Epidermal melanocyte (primary cell): ENCODE results near the gene PTPRO.
A peak's percentile ranks its signal among the peaks of the same experiment; 100 is the strongest.

Experiments
- DNase-seq: peaks from one replicate; pipeline ENCODE4 v3.0.0; 2011; ENCODE audit warnings: low spot score; ENCODE audit not compliant: insufficient read length

PTPRO gene

DNA sequence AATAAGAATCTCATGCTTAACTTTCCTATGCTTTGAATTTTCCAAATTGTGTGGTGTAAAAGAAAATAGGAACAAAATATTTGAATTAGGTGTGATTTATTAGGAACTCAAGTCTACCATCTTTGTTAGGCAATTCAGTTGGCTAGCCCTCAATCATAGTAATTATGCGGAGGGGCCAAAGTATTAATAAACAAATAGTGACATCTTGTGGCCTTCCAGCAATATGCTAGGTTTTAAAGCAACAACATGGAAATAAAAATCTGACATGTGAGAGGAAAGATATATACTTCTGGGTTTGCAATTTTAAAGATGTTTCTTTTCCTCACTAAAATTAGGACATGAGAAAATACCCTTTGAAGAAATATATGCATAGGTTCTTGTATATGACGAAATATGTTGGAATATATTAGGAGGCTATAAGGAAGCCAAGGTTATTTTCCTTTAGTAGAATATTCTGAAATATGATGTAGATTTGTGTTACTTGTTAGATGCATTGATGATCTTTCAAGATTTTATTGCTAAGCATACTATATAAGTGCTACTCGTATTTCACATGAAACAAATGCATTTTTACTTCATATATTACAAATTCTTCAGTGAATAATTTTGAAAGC lies 200.4 kb downstream of the PTPRO start:
- peak; percentile 29 for DNase-seq

DNA sequence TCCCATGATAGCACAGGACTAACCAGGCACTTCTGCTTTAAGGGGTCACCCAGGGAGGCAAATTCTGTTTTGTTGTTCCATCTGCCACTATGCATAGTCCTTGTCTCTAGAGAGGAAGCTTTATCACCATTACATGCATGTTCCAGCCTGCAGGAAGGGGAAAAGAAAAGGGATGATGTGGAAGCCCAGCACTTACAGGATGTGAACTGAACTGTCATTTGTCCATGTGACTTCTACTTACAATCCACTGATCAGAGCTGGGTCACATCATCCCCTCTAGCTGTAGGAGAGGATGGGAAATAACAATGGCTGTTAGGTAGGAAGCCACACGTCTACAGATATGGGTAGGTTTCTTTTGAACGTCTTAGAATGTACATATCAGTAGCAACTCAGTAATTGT lies 203.1 kb downstream of the PTPRO start:
- DNase-seq, result no peak

DNA sequence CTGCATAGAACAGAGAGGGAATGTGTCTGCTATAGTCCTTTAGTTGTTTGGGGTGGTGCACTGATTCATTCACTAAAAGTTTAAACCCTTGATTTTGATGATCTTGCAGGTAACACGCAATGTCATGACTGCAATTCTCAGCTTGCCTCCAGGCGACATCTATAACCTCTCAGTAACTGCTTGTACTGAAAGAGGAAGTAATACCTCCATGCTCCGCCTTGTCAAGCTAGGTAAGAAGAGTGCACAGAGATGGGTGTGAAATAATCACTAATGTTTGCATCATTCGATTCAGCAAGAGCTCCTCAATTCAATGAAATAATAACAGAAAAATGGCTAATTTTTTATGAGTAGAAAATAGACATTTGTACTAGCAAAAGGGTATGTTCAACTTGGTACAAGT lies 203.7 kb downstream of the PTPRO start:
- no peak for DNase-seq

DNA sequence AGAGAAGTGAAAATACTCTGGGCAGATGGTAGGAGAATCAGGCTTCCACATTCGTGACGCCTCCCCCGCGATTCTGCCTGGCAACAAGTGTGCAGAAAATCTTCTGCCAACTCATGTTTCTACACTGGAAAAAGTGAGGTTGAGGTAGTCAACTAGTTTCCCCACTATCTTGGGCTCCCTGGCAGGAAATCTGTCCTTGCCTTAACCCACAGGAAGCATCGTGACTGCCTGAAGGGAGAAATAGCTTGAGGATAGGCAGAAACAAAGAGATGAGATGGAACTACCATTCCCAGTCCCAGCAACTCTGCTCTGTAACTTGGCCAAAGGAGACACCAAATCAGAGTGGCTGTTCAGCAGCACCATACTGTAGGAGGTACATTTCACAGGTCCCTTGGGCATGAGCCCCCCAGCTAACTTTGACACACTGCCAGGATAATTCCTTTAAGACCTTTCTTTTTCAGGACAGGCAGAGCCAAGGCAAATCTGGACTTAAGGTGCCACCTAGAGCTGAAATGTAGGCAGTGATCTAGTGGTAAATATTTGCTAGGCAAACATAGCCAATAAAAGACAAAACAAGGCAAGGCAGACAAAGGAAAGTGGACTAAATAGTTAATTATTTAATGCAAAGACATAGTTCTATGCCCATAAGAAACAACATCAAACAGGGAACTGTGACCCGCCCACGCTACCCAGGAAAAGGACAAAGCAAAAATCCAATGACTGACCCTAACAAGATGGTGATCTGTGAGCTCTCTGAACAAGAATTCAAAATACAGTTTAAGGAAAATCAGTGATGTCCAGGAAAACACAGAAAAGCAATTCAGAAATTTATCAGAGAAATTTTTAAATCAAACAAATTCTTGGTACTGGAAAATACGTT lies 205.1 kb downstream of the PTPRO start:
- no peak for DNase-seq

DNA sequence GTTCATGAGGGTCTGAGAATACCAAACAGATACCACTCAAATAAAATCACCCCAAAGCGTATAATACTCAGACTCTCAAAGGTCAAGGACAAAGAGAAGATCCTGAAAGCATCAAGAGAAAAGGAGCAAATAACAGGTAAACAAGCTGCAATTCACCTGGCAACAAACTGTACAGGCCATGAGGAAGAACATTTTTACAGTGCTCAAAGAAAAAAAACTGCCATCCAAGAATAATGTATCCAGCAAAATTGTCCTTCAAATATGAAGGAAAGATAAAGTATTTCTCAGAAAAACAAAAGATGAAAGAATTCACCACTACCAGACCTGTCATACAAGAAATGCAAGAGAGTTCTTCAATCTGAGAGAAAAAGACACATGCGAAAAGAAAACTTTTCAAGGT lies 206.4 kb downstream of the PTPRO start:
- DNase-seq, result no peak

DNA sequence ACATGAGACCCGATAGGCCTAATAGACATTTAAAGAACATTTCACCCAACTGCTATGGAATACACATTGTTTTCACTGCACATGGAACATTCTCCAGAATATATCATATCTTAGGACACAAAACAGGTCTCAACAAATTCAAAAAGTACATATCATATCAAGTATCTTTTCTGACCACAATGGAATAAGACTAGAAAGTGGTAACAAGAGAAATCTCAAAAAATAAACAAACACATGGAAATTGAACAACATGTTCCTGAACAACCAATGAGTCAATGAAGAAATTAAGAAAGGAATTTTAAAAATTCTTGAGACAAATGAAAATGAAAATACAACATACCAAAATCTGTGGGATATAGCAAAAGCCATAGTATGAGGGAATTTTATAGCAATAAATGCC lies 208.1 kb downstream of the PTPRO start:
- no peak for DNase-seq

DNA sequence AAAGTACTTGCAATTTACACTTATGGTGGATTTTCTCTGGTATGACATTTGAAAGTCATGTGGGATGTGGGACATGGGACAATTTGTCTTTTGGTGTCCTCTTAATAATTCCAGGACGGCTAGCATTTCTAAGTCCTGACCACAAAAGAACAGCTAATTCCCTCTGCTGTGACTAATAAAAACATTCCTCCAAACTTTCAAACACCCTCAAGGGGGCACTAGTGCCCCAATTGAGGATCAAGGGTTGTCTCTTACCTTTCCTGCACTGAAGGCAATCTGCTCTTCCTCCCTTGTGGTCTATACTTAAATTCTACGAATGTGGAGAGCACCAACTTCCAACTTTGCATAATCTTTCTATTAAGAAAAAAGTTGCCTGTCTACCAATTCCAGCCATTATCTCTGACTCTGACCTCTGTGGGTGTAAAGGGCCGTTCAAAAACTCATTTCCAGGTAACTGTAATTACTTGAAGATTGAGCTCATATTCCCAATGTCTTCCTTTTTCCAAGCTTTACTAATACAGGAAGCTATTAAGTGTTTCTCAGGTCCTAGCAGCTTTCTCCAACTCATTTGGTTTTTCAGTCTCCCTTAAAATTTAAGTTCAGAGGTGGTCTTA lies 210.2 kb downstream of the PTPRO start:
- peak; percentile 23 for DNase-seq

DNA sequence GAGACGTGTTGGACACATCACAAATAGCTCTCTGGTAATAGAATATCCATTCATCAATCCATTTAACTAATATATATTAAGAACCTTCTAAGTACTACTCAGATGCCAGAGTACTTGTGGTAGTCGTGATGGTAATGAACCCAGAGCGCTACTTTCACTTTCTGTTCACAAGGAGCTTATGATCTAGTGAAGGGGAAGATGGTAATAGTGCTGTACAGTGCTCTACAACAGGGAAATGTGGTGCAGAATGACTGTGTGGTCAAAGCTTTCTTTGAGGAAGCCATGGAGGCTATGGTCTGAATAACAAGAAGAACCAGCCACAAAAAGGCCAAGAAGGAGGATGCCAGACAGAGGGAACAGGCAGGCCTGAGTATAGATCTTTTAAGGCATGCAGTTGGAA lies 212.0 kb downstream of the PTPRO start:
- no peak for DNase-seq

DNA sequence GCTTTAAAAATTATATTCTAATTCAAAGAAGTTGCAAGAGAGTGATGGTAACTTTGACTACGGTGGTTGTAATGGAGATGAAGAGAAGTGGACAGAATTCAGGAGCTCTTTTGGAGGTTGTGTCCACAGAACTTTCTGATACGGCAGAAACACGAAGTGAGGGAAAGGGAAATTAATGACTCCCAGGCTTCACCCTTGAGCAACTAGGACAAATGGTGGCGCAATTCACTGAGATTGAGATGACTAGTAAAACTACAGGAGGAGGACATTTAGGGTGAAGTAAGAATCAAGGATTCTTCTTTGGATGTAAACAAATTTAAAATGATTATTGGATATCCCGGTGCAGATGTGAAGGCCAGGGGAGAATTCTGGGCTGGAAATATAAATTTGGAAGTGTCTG lies 212.6 kb downstream of the PTPRO start:
- DNase-seq, result no peak

DNA sequence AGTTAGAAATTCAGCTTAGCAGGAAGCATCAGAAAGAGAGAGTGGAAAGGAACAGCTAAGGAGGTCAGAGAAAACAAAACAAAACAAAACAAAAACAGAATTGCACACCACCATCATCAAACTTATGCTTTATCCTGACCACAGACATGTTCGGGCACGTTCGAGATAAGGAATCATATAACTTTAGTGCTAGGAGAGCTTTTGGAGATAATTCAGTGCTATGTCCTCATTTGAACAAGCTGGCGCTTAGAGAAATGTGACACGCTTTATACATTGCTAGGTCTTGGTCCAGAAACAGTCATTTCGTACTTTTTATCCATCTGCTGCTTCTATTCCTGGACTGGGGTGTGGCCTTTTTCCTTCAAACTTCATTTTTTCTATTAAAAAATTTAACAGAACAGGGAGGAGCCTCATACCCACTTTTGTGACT lies 213.1 kb downstream of the PTPRO start:
- DNase-seq, result no peak

DNA sequence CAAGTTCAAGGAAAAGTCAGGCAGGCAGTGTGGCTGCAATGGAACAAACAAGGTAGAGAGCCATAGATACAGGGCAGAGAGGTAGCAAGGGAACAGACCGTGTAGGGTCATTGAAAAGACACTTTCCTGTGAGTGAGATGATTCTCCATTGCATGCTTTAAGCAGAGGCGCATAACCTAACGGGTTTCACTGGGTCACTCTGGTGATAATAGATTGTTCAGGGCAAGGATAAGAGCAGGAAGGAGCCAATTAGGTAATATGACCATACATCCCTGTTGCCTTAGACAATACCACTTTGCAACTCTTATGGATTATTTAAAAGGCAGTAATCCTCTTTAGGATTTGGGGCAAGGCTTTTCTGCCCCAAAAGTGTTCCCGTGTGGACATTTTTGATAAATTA lies 214.1 kb downstream of the PTPRO start:
- DNase-seq, result no peak

DNA sequence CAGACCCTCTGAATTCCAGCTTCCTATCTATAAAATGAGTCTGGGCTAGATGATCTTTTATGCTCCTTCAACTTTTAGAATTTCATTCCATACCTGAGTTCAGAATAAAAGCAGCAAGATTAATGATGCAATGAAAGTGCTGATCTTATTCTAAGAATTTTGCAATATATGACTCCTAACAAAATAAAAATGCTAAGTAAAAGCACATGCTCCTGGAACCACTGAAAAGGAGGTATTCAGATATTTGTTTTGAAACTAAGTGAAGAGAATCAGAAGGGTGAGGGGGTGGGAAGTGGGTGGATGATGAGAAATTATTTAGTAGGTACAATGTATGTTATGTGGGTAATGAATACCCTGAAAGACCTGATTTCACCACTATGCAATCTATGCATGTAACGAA lies 216.6 kb downstream of the PTPRO start:
- no peak for DNase-seq

DNA sequence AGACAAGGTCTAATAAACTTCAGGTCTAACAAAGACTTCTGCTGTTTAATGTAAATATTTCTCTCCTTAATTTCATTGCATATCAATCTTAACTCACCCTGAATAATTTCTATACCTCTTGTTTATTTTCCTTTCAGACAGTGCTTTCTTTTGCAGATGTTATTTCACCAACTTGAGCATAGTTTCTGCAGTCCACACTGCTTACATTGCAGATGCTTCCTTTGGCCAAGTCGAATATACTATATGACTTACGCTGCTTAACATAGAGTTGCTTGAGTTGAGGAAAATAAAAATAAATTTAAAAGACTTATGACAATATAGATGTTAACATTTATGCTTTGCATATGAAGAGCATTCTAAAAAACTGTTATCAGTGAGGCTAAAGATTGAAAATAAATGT lies 217.7 kb downstream of the PTPRO start:
- DNase-seq, result no peak

DNA sequence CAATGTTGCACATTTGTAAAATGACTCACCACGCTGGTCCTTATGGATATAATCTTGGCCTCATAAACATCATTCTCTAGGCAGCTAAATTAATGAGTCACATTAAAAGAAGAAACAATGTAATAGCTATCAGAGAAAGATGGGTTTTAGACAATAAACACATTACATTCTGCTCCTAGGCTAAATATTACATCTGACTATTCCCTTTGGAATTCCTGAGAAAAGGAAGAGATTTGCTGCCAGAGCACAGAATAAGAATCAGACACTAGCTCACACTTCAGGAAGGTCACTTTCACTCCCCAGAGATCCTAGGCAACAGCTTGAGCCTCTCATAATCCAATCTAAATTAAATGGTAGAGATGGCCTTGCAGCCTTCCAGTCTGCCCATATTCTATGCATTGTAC lies 218.2 kb downstream of the PTPRO start:
- DNase-seq, result no peak

DNA sequence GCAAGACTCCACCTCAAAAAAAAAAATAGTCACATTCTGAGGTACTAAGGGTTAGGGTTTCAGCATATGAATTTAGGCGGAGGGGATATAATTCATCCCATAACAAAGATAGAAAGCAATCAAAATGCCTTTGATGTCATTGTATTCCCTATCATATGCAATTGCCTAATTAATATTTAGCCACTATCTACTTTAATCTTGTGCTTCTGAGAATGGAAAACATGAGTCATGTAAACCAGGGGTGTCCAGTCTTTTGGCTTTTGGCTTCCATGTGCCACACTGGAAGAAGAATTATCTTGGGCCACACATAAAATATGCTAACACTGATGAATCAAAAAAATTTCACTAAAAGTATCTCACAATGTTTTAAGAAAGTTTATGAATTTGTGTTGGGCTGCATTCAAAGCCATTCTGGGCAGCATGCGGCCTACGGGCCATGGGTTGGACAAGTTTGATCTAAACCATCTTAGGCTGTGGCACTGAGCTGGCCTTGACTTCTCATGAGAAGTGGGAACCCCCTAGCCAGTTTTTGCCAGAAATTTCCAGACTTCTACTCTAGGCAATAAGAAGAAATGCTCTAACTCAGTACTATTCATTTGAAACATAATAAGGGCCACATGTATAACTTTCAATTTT lies 219.8 kb downstream of the PTPRO start:
- DNase-seq, result no peak

DNA sequence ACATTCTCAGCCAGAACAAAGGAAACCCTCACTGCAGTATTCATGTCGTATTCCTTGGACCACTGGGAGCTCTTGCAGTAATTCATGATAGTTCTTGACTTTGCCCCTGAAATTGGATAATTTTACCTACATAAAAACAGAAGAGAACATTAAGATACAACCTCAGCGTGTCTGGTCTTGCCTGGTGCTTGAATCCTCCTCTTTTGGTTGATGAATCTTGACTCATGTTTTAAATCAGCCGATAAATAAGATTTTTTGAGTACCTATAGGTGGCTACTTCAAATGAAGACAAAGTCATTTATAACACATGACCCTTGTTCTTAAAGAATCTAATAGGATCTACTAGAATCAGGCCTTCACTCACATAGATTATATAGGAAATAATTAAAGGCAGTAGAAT lies 221.0 kb downstream of the PTPRO start:
- no peak for DNase-seq

DNA sequence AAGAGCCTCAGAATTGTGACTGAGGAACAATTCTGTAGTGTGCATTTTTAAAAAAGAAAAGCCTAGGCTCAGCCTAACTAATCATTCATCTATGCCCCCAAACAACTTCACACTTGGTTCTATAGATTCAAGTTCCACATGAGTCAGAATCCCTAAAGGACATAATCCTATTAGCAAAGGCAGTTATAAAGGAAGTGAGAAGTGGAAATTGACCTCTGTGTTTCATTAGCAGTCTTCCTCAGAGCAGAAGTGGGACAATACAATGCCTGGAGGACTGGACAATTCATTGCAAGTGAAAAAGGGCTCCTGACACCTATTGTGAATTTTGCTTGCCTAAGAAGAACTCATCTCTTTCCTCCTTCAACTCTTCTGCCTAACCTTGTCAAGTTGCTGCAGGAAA lies 222.3 kb downstream of the PTPRO start:
- no peak for DNase-seq

DNA sequence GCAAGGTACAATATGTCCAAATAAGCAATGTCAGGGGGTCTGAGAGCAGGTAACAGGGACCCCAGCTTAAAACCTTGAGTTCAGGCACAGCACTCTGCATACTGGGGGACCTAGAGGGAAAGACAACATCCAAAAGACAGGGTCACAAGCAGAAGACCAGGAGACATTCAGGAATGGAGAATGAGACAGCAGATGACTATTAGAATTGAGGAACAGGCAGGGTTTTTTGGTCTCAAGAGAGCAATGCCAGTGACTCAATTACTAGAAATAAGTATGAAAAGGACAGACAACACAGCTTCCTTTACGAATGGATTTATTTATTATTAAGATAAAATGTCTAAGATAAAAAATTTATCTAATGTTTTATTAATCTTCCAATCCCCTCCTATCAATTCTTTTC lies 223.0 kb downstream of the PTPRO start:
- no peak for DNase-seq

DNA sequence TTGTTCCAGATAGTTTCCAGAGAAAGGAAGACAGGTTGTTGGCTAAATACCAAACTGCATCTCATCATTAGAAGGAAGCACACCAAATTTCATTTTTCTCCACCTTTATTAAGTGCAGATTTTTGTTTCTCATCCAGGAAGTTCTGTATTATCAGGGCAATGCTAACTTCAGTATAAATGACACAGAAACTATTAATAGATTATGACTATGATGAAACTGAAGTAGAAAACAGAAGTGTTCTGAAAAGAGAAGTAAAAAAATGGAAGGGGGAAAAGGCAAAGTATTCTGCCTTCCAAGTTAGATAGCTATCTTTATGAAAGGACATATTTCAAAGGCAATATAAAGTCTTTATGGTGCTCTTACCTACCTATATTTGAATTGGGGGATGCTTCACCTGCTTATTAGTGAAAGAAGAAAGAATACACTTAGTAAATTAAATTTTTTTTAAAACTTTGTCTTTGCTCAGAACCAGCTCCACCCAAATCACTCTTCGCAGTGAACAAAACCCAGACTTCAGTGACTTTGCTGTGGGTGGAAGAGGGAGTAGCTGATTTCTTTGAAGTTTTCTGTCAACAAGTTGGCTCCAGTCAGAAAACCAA lies 223.9 kb downstream of the PTPRO start:
- DNase-seq, result no peak

DNA sequence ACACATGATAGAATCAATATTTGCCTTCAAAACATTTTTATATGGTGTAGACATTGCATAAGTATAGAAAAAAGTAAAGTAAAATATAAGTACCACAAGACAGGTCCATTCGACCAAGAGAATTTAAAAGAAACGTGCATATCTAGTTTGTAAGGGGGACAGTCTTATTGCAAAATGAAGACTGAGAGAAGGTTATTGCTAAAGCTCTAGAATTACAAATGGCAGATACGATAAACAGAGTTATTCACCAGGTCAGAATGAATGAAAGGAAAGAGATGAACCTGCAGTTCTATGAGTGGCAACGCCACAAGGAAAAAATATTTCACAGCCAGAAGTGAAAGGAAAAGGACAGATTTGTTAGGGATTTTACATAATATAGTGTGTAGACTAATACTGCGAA lies 224.8 kb downstream of the PTPRO start:
- DNase-seq, result no peak

DNA sequence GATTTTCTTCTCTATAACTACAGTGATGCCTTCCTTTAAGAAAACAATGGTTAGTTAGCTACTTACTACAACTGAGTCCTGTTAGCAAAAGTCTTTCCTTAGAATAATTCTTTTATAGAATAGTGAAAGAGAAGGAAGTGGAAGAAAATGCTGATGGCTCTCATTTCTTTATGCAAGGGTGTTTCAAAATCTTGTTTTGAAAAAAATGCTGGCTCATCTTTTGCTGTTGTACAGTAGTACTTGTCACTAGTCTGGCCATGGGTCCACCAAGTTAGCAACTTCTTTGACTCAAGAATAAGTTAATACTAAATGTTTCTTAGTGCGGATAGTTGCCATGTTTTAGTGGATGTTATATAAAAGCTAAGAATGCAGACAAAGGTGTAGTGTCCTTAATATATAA lies 225.4 kb downstream of the PTPRO start:
- no peak for DNase-seq

DNA sequence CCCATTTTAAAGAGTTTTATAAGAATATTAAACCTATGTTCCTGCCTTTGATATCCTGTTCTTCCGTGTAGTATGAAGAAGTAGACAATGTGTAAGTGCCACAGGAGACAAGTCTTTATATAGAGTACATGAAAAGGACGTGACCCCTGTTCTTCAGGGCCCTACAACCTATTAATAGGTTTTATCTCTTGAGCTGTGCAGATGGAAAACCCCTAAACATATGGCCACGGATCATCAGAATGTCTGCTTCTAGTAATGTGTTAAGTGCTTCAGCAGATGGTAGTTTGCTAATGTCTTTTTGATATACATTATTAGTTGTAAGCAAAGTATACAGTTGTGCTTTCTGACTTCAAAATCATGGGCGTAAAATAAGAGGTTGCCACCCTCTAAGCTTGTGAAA lies 228.5 kb downstream of the PTPRO start:
- no peak for DNase-seq
